SU-DHL-6 (cell line): ENCODE measurements around the gene SRP68.

Experiments
- CTCF ChIP-seq: fragments of 200-600 bp; sonication (generic); IDR thresholded peaks from one replicate; pipeline ENCODE4 v1.5.1; 2017; ENCODE audit warnings: antibody characterized with exemption, mild to moderate bottlenecking, low read length, moderate library complexity; ENCODE audit not compliant: insufficient read depth, poor library complexity, severe bottlenecking
- EZH2phosphoT487 ChIP-seq: fragments of 200-600 bp; sonication (generic), shearing (Covaris generic); conservative IDR thresholded peaks from 2 replicates; pipeline ENCODE4 v1.6.1; 2018; ENCODE audit warnings: mild to moderate bottlenecking, antibody characterized with exemption, low read length, moderate library complexity, mixed read lengths

GRCh38 chr17:76033139-76033538, 39.2 kb downstream of the SRP68 start:
- TF ChIP-seq CTCF, result no peak
- TF ChIP-seq EZH2phosphoT487, result no peak
